Neural cell (in vitro differentiated cells): ENCODE data around the gene SLC25A21.

Experiments used
- CTCF ChIP-seq: fragments of 450-650 bp; IDR thresholded peaks from 2 replicates; pipeline ENCODE4 v1.5.1; 2014; ENCODE audit warnings: antibody characterized with exemption, mild to moderate bottlenecking, moderate library complexity; ENCODE audit not compliant: poor library complexity, severe bottlenecking
- EP300 ChIP-seq: fragments of 450-650 bp; conservative IDR thresholded peaks from 2 replicates; pipeline ENCODE4 v1.6.1; 2014; ENCODE audit warnings: antibody characterized with exemption, mild to moderate bottlenecking, moderate library complexity; ENCODE audit not compliant: poor library complexity, severe bottlenecking
- POLR2AphosphoS5 ChIP-seq: IDR thresholded peaks from 2 replicates; pipeline ENCODE4 v1.6.1; 2012
- REST ChIP-seq: IDR thresholded peaks from 2 replicates; pipeline ENCODE4 v1.6.1; 2012; ENCODE audit warnings: borderline replicate concordance
- SMC3 ChIP-seq: fragments of 450-650 bp; conservative IDR thresholded peaks from 2 replicates; pipeline ENCODE4 v1.6.1; 2014; ENCODE audit warnings: antibody characterized with exemption, mild to moderate bottlenecking, moderate library complexity; ENCODE audit not compliant: poor library complexity

- TF ChIP-seq REST (no peak), POLR2AphosphoS5 (no peak), CTCF (no peak), EP300 (no peak), SMC3 (no peak)
These were observed 326.9 kb downstream of the SLC25A21 start for GRCh38 chr14:36845356-36846012.
